ENCODE measurements around the gene MMD.

MMD gene

GRCh38 chr17:55343900-55344513 is 77.6 kb downstream of the MMD start:
- no peak overlapping the region for H3K4me3 ChIP-seq (ENCODE audit: low read depth, low read length)
- no peak for TF ChIP-seq CTCF (IDR thresholded peaks at IDR 0.05; ENCODE audit: borderline replicate concordance, insufficient read depth, low read depth, low read length)

GRCh38 chr17:55342800-55343585 is 78.6 kb downstream of the MMD start:
- TF ChIP-seq CTCF (IDR thresholded peaks at IDR 0.05; ENCODE audit: borderline replicate concordance, insufficient read depth, low read depth, low read length) = no peak

More at GRCh38 chr17:55342800-55343585, 78.6 kb downstream of the MMD start:
- H3K4me3 ChIP-seq (ENCODE audit: low read depth, low read length) = no peak overlapping the region

Measured in GM12875 (cell line).